HG03378 (cell line): ENCODE measurements around the gene C2orf76.

ENCODE experiments used
- ATAC-seq: cut with Tn5 transposase; IDR thresholded peaks from one replicate; pipeline ENCODE4 v1.9.1; 2021; ENCODE audit warnings: mild to moderate bottlenecking, moderate library complexity; ENCODE audit not compliant: unreplicated experiment

The C2orf76 gene

DNA sequence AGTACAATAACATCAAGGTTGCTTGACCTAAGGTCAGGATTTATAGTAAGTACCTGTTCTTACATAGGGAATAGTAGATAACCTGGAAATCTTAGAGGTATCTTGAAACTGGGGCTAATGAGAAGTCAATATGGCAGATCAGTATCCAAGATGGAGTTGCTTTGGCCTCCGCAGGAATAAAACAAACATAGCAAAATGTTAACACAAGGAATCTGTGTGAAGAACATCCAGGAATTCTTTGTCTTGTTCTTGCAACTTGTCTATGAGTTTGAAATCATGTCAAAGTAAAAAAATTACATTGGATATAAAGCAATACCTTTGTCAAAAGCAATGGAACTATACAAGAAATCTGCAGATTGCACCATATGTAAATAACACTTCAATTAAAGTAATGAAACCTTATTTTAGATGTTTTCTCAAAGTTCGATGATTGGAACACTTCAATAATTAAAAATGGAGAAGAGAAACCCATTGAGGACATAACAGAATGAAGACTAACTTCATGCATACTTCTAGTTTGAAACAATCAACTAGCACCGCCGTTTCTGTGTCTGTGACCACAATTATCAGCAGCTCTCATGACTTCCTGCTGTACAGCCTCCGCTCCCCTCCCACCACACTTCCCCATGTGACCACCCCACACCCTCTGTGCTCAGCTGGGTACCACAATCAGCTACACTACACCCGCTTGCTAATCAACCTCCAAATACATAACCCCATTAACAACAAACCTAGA, 27.6 kb downstream of the C2orf76 start:
- ATAC-seq, result peak; percentile 98

DNA sequence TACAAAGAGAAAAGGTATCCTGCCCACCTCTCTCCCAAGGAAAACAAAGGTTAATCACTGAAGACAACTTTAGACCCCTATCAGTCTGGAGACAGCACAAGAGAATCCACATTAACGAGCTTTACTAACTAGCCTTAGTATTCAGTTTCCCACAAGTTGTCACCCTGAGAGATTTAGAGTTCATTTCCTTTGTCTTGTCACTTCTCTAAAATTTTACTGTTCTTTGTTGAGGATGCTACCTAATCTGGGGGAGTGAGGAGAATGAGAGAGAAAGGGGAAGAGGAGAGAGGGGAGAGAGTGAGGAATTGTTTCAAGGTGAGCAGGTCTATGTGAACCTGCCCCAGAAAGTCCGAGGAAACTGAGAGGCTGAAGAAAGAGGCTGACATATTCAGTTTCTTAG, 28.4 kb downstream of the C2orf76 start:
- ATAC-seq, result no peak

DNA sequence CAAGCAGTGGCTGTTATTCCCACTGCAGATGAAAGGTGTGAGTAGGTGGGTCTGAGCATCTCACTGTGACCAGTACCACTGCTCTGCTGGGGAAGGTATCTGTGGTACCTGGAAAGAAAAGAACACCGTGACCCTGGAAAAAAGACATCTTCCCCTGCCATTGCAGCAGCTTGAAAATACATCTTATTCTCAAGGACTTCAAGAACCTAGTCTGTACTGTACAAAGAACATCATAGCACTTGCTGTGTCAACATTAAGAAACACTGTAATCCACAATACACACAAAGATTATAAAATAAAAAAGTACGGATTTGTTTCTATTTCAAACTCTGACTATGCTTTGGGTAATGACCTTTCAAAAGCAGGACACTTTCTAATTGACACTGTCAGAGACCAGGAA, 28.9 kb downstream of the C2orf76 start:
- ATAC-seq, result no peak

DNA sequence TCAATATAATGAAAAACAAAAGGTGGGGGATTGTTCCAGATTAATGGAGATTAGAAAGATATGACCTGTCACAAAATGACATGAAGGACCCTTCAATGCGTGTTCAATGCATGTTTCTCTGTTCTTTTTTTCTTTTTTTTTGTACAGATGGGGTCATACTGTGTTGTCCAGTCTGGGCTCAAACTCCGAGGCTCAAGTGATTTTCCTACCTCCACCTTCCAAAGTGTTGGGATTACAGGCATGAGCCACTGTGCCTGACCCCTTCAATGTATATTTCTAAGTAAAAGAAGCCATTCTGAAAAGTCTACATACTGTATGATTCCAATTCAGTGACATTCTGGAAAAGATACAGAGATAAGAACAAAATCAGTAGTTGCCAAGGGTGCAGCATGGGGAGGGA, 32.8 kb downstream of the C2orf76 start:
- ATAC-seq, result no peak

DNA sequence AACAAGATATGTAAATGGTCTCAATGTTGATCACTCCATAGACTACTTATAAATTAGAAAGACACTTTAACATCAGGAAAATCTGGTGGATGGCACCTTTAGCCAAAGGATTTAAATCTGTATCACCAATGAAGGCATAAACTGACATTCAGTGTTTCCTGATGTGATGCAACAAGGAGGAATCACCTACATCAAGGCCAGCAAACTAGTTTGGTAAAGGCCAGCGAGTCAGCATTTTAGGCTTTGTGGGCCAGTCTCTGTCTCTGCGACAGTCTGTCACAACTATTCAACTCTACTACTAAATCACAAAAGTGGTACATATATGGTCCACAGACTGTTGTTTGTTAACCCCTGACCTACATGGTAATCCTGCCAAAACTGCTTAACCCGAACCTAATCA, 33.3 kb downstream of the C2orf76 start:
- ATAC-seq, result no peak

DNA sequence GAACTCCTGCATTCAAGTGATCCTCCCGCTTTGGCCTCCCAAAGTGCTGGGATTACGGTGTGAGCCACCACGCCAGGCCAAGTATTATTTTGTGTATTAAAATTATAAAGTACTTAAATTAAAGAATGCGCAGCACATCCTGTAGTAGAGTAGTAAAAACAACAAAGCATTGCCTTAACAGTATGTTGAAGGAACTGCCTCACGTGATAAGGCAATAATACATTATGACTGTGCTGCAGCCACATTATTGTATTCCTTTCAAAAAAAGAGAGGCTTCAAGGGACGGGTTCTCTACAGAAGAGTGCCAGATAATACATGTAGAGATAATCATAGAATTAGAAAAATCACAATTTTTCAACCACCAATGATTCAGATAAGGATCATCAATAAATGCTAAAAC, 33.7 kb downstream of the C2orf76 start:
- ATAC-seq, result no peak

DNA sequence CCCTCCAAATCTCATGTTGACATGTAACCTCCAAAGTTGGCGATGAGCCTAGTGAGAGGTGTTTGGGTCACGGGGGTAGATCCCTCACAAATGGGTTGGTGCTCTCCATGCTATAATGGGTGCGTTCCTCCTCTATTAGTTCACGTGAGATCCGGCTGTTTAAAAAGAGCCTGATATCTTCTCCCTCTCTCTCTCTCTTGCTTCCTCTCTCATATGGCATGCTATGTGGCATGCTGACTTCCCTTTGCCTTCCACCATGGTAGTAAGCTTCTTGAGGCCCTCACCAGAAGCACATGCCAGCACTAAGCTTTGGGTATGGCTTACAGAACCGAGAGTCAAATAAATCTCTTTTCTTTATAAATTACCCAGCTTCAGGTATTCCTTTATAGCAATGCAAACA, 39.2 kb downstream of the C2orf76 start:
- no peak for ATAC-seq

DNA sequence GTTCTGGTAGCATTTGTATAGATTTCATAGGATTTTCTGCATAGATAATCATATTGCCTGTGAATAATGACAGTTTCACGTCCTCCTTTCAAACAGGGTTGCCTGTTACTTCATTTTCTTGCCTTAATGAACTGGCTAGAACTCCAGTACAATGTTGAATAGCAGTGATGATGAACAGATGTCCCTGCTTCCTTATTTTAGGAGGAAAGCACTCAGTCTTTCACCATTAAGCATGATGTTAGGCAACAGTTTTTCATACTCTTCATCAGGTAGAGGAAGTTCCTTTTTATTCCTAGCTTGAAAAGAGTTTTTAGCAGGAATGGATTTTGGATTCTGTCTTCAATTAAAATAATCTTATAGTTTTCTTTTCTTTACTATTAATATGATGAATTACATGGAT, 39.7 kb downstream of the C2orf76 start:
- ATAC-seq, result no peak

DNA sequence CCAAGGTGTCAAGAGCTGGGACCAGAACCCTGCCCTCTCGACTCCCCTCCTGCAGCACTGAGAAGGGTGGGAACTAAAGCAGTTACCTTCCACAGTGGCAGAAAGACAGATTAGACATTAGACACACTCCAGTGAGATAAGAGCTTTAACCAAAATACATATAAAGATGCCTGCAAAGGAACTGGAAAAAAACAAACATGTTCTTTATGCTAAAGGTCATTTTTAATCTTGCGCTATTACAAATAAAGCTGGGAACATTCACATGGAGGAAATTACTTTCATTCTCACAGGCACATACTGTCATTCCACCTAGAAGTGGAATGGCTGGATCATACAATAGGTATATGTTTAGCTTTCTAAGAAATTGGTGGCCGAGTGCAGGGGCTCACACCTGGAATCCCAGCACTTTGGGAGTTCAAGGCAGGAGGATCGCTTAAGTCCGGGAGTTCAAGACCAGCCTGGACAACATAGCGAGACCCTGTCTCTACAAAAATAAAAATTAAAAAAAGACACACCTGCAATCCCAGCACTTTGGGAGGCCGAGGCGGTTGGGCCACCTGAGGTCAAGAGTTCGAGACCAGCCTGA, 41.9 kb downstream of the C2orf76 start:
- no peak for ATAC-seq

DNA sequence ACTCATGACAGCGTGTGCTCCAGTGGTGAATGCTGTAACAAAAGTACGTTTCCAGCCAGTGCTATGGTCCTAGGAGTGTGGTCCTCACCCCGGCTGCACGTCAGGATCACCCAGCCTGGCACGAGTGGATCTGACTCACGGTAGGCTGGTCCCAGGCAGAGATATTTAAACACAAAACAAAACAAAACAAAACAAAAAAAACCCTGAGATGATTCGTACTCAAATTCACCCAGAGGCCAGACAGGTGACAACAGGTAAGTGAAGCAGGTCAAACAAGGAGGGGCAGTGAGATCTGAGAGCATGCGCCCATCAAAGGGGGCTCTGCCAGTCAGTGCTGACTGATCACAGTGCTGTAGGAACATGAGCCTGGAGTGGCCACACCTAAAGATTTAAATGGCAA, 43.2 kb downstream of the C2orf76 start:
- no peak for ATAC-seq

DNA sequence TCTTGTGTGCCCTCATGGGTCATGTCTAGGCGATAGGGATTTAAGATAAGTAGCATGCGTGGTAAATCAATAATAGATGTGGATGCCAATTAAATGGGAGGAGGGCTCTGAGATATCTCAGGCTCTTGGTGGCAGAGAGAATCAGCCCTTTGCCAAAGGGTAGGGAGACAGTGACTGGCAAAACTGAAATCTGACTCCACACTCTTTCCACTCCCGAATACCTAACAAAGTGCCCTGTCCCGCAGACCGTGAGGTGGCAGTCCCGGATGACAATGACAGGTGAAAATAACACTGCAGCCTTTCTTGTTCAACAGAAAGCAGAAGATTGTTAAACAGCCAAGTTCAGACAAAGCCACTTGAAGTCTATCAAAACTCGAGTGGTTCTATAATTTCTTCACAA, 47.0 kb downstream of the C2orf76 start:
- no peak for ATAC-seq

DNA sequence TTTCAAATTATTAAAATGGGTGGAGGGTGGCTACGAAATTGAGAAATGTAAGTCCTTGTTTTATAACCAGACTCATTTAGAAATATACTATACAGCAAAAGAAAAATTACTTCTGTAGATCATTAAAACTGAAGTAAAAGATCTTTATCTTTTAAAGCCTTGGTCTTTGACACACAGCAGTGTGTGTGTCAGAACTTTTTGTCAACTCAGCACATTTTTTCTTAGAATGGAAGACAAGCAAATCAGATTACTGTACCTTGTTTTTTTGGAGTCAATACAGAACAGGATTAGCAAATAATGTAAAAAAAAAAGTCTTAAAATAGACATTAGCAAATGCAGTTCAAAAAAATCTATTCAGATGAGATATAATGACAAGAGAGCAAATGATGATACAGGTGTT, 49.1 kb downstream of the C2orf76 start:
- ATAC-seq, result no peak

DNA sequence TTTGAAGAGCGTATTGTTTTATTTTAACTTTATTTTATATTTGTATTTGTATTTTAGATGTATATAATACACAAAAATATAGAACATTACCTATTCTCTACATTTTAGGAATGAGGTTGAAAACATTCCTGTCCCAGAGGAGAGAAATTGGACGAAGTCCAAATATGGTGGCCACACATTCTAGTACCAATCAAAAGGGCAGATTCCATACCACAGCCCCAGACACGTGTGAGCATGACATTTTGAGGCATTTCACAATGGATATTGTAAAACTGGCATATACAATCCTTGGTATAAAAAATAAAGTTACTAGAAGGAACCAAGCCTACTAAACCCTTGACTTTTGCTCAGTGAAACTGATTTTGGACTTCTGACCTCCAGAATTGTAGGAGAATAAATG, 50.6 kb downstream of the C2orf76 start:
- no peak for ATAC-seq

DNA sequence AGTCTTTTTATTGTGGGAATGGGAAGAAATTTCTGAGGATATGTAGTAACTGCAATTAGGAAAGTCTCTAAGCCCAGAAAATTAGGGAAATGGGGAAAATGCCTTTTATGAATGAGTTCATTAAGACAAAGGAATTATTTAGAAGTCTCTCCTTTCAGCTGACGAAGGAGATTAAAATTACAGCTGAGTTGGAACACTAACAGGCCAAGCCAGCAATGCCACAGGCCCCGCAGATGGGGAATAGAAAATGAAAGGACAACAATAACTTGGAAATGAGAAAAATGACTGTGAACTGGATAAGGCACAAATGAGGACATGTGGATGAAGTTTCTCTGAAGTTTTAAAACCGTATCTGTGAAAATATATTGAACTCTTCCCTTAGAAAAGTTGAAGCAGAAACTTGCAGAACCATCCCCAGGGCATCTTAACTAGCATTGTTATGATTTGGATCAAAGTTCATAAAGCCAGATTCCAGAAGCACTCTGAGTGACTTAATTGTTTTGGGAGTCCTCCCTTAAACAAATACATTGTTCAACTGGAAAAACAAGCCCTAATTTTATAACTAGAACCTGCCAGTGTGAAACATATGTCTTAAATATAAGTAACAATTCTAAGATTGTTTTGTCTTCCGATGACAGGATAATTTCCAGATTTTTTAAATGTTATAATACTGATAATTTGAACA, 51.3 kb downstream of the C2orf76 start:
- no peak for ATAC-seq

DNA sequence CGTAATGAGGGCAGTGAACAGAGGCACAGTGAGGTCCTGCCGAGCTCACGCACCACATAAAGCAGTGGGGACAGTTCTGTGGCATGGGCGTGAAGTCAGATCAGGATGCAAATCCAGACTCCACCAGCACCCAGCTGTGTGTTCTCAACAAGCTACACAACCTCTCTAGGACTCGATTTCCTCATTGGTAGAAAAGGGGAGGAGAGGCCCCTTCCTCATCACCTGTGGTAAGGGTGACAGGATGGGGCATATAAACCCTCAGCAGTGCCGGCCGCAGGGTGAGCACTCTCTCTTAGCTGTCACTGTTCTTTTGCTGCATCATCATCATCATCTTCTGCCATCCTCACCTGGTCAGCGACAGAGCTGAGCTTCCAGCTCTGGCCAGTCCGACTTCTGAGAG, 54.8 kb downstream of the C2orf76 start:
- no peak for ATAC-seq

DNA sequence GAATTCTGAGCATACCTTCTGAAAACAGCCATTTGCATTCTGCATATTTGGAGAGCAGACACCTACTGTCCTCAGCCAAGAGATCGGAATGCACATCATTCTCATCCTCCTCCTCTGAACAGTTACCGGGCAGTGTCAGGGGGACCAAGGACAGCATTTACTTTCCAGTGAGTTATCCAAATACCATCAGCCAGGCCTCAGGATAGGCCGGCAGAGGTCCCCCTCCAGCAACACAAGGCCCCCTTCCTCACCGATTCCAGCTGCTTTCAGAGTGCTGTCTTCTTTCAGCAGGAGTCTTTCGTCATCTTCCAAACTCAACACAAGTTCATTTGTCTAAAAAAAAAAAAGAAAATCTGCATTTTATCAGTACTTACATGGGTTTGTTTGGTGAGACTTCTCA, 55.3 kb downstream of the C2orf76 start:
- no peak for ATAC-seq

DNA sequence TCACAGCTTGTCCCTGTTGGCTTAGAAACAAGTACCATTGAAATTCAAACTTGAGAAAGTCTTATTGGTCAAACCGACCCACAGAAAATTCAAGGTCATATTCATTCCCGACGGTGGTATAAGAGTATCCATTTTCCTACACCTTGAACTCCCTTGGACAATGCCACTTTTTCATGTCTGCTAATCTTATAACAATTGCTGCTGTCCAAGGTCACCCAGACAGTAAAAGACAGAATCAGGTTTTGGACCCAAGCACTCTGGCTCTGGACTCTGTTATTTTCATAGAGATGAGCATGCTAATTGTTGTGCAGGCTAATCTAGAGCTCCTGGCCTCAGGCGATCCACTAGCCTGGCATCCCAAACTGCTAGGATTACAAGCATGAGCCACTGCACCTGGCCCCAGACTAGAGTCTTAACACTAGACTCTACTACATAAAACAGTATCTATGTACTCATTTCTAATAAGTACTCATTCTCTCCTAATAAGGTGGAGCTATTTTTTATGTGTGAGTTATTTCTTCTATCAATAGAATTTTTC, 57.8 kb downstream of the C2orf76 start:
- ATAC-seq, result no peak

DNA sequence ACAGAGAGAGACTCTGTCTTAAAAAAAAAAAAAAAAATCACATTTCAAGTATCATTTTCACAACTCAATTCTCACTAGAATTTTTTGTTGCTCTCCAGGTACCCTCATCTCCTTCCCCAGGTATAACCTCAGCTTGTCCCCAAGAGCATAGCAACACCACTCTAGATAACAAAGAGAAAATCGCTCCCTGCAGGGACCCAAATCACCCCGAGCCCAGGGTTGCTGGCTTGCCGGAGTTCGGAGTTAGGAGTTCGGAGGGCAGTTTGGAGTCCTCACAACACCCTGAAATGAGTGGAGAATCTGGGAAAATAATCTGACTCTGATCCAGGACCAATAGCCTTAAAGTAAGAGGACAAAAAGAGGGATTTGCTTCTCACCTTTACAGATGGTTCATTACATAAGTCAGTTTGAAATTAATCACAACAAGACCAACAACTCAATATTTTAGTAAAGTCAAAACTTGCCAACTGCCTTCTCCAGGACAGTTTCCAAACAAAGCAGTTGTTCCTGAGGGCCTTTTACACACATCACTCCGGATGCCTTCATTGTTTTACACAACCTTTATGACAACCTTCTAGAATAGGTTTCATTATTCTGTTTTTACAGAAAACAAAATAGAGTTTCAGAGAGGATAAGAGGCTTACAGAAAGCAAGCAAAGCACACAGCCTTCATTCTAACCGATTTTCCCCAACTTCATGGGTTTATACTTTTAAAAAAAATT, 59.1 kb downstream of the C2orf76 start:
- no peak for ATAC-seq

DNA sequence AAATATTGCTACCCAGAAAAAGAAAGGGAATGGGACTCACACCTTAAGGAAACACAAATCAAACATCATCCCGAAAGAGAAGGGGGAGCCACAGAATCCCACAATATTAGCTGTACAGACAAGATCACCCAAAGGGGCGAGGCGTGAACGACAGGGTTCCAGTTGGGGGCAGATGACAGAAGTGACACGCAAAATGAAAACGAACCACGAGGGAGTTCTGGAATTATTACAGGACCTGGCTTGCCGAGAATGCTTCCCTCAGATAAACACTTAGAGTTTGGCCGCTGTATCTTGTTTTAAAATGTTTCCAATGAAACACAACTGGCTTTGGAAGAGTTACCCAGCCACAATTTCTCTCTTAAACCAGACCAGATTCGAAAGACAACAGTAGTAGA, 60.4 kb downstream of the C2orf76 start:
- ATAC-seq, result no peak

DNA sequence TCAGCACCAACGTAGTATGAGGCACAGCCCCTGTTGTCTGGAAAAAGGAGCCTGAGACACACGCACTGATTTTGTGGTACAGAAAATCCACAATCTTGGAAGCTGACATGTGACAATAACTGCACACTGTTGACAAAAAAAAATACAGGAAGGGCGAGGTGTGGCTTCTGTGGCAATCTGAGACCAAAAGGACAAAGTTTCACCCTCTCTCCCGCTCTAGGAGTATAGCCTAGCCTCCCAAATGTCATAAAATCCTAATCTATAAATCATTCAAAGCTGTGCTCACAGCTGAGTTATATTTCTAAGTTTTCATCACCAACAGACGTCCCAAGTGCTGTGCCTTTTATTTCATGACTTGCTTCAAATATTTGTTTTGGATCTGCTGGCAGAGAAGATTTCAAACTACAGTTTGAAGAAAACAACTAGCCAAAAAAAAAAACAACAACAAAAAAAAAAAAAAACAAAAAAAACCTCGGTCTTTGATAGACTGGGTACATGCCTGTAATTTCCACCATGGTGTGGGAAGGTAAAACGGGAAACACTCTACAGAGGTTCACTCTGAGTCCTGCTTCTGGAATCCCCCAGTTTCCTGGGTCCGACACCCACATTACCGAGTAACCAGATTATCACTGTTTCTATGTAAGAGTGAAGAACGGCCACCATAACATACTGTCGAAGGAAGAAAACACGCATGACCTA, 61.0 kb downstream of the C2orf76 start:
- no peak for ATAC-seq

DNA sequence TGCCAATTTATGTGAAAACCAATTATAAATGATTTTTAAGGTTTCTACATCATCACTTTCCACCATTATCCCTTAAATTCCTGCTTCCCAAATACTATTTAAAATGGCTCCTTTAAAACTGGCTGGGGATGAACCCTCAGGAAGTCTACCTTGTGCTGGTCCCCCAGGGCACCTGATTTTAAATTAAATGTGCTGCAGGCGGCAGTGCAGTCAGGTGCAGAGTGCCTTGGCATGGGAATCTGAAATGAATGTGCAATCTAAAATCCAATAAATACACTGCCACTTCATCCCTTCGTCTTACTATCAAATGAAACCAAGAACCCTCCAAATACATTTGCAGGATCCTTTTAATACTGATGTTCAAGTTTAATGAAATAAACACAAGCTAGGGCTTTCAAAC, 61.8 kb downstream of the C2orf76 start:
- no peak for ATAC-seq
